ENCODE data around the gene PHACTR3.

PHACTR3 gene

GRCh38 chr20:59678288-59678687, 73.9 kb downstream of the PHACTR3 start:
- Histone ChIP-seq H3K27ac (ENCODE audit: low read depth, low read length) (no peak overlapping the region), H3K9me3 (ENCODE audit: insufficient read depth, low read depth, low read length) (peaks cover 77% of the 10 kb centered on the region), H3K4me1 (ENCODE audit: insufficient read depth, low read length) (no peaks in the 10 kb centered on the region), H3K4me3 (ENCODE audit: low read length) (no peak overlapping the region), H3K36me3 (ENCODE audit: insufficient read depth, low read length) (no peaks in the 10 kb centered on the region), H3K27me3 (ENCODE audit: insufficient read depth, low read length) (no peaks in the 10 kb centered on the region), H3K9ac (ENCODE audit: low read depth, low read length) (no peak overlapping the region)
- WGBS, result 78% methylated on average over 6 of the region's 9 CpGs

- no peak overlapping the region for H3K9ac ChIP-seq (ENCODE audit: low read depth, low read length)
- H3K36me3 ChIP-seq (ENCODE audit: insufficient read depth, low read length), result no peaks in the 10 kb centered on the region
- H3K27me3 ChIP-seq (ENCODE audit: insufficient read depth, low read length), result no peaks in the 10 kb centered on the region
- WGBS, result 82% methylated on average over 8 of the region's 8 CpGs
- no peak overlapping the region for H3K27ac ChIP-seq (ENCODE audit: low read depth, low read length)
- H3K4me3 ChIP-seq (ENCODE audit: low read length), result no peak overlapping the region
- H3K9me3 ChIP-seq (ENCODE audit: insufficient read depth, low read depth, low read length), result peaks cover 76% of the 10 kb centered on the region
- no peaks in the 10 kb centered on the region for H3K4me1 ChIP-seq (ENCODE audit: insufficient read depth, low read length)
Observed at GRCh38 chr20:59678951-59679350, 74.6 kb downstream of the PHACTR3 start.

GRCh38 chr20:59680148-59680650, 75.9 kb downstream of the PHACTR3 start:
- Histone ChIP-seq H3K27me3 (ENCODE audit: insufficient read depth, low read length) (no peaks in the 10 kb centered on the region), H3K27ac (ENCODE audit: low read depth, low read length) (no peak overlapping the region), H3K9ac (ENCODE audit: low read depth, low read length) (no peak overlapping the region), H3K36me3 (ENCODE audit: insufficient read depth, low read length) (no peaks in the 10 kb centered on the region), H3K4me3 (ENCODE audit: low read length) (no peak overlapping the region), H3K4me1 (ENCODE audit: insufficient read depth, low read length) (no peaks in the 10 kb centered on the region), H3K9me3 (ENCODE audit: insufficient read depth, low read depth, low read length) (peaks cover 82% of the 10 kb centered on the region)
- WGBS, result 82% methylated on average over 7 of the region's 9 CpGs

GRCh38 chr20:59680852-59681251, 76.5 kb downstream of the PHACTR3 start:
- Histone ChIP-seq H3K9me3 (ENCODE audit: insufficient read depth, low read depth, low read length) (peaks cover 82% of the 10 kb centered on the region), H3K27me3 (ENCODE audit: insufficient read depth, low read length) (no peaks in the 10 kb centered on the region), H3K4me1 (ENCODE audit: insufficient read depth, low read length) (no peaks in the 10 kb centered on the region), H3K36me3 (ENCODE audit: insufficient read depth, low read length) (no peaks in the 10 kb centered on the region), H3K9ac (ENCODE audit: low read depth, low read length) (no peak overlapping the region), H3K4me3 (ENCODE audit: low read length) (no peak overlapping the region), H3K27ac (ENCODE audit: low read depth, low read length) (no peak overlapping the region)
- 85% methylated on average over 1 of the region's 1 CpG for WGBS

GRCh38 chr20:59682603-59683002, 78.3 kb downstream of the PHACTR3 start:
- Histone ChIP-seq H3K9ac (ENCODE audit: low read depth, low read length) (no peak overlapping the region), H3K9me3 (ENCODE audit: insufficient read depth, low read depth, low read length) (peaks cover 84% of the 10 kb centered on the region), H3K27me3 (ENCODE audit: insufficient read depth, low read length) (no peaks in the 10 kb centered on the region), H3K27ac (ENCODE audit: low read depth, low read length) (no peak overlapping the region), H3K4me1 (ENCODE audit: insufficient read depth, low read length) (no peaks in the 10 kb centered on the region), H3K4me3 (ENCODE audit: low read length) (no peak overlapping the region), H3K36me3 (ENCODE audit: insufficient read depth, low read length) (no peaks in the 10 kb centered on the region)
- WGBS, result 88% methylated on average over 10 of the region's 10 CpGs

- 93% methylated on average over 7 of the region's 7 CpGs for WGBS
- Histone ChIP-seq H3K27me3 (ENCODE audit: insufficient read depth, low read length) (no peaks in the 10 kb centered on the region), H3K4me1 (ENCODE audit: insufficient read depth, low read length) (no peaks in the 10 kb centered on the region), H3K9me3 (ENCODE audit: insufficient read depth, low read depth, low read length) (peaks cover 84% of the 10 kb centered on the region), H3K36me3 (ENCODE audit: insufficient read depth, low read length) (no peaks in the 10 kb centered on the region), H3K4me3 (ENCODE audit: low read length) (no peak overlapping the region), H3K27ac (ENCODE audit: low read depth, low read length) (no peak overlapping the region), H3K9ac (ENCODE audit: low read depth, low read length) (no peak overlapping the region)
Observed at GRCh38 chr20:59683181-59683580, 78.8 kb downstream of the PHACTR3 start.

GRCh38 chr20:59684685-59685242, 80.4 kb downstream of the PHACTR3 start:
- Histone ChIP-seq H3K27me3 (ENCODE audit: insufficient read depth, low read length) (no peaks in the 10 kb centered on the region), H3K36me3 (ENCODE audit: insufficient read depth, low read length) (no peaks in the 10 kb centered on the region), H3K27ac (ENCODE audit: low read depth, low read length) (no peak overlapping the region), H3K4me1 (ENCODE audit: insufficient read depth, low read length) (no peaks in the 10 kb centered on the region), H3K9me3 (ENCODE audit: insufficient read depth, low read depth, low read length) (peaks cover 86% of the 10 kb centered on the region), H3K4me3 (ENCODE audit: low read length) (no peak overlapping the region), H3K9ac (ENCODE audit: low read depth, low read length) (no peak overlapping the region)
- 78% methylated on average over 9 of the region's 9 CpGs for WGBS

- no peaks in the 10 kb centered on the region for H3K4me1 ChIP-seq (ENCODE audit: insufficient read depth, low read length)
- H3K9ac ChIP-seq (ENCODE audit: low read depth, low read length), result no peak overlapping the region
- 92% methylated on average over 7 of the region's 7 CpGs for WGBS
- peaks cover 87% of the 10 kb centered on the region for H3K9me3 ChIP-seq (ENCODE audit: insufficient read depth, low read depth, low read length)
- no peaks in the 10 kb centered on the region for H3K27me3 ChIP-seq (ENCODE audit: insufficient read depth, low read length)
- H3K4me3 ChIP-seq (ENCODE audit: low read length), result no peak overlapping the region
- H3K27ac ChIP-seq (ENCODE audit: low read depth, low read length), result no peak overlapping the region
- no peaks in the 10 kb centered on the region for H3K36me3 ChIP-seq (ENCODE audit: insufficient read depth, low read length)
Observed at GRCh38 chr20:59686404-59687346, 82.3 kb downstream of the PHACTR3 start.

GRCh38 chr20:59688356-59688755, 84.0 kb downstream of the PHACTR3 start:
- H3K4me1 ChIP-seq (ENCODE audit: insufficient read depth, low read length), result no peaks in the 10 kb centered on the region
- H3K4me3 ChIP-seq (ENCODE audit: low read length), result no peak overlapping the region
- no peaks in the 10 kb centered on the region for H3K36me3 ChIP-seq (ENCODE audit: insufficient read depth, low read length)
- WGBS, result 93% methylated on average over 3 of the region's 3 CpGs
- no peak overlapping the region for H3K27ac ChIP-seq (ENCODE audit: low read depth, low read length)
- H3K9ac ChIP-seq (ENCODE audit: low read depth, low read length), result no peak overlapping the region
- H3K9me3 ChIP-seq (ENCODE audit: insufficient read depth, low read depth, low read length), result peaks cover 93% of the 10 kb centered on the region
- no peaks in the 10 kb centered on the region for H3K27me3 ChIP-seq (ENCODE audit: insufficient read depth, low read length)

GRCh38 chr20:59688999-59689398, 84.7 kb downstream of the PHACTR3 start:
- Histone ChIP-seq H3K9ac (ENCODE audit: low read depth, low read length) (no peak overlapping the region), H3K36me3 (ENCODE audit: insufficient read depth, low read length) (no peaks in the 10 kb centered on the region), H3K27me3 (ENCODE audit: insufficient read depth, low read length) (no peaks in the 10 kb centered on the region), H3K27ac (ENCODE audit: low read depth, low read length) (no peak overlapping the region), H3K9me3 (ENCODE audit: insufficient read depth, low read depth, low read length) (peaks cover 95% of the 10 kb centered on the region), H3K4me3 (ENCODE audit: low read length) (no peak overlapping the region), H3K4me1 (ENCODE audit: insufficient read depth, low read length) (no peaks in the 10 kb centered on the region)
- WGBS, result 67% methylated on average over 7 of the region's 7 CpGs

GRCh38 chr20:59690101-59690500, 85.8 kb downstream of the PHACTR3 start:
- Histone ChIP-seq H3K4me3 (ENCODE audit: low read length) (no peak overlapping the region), H3K4me1 (ENCODE audit: insufficient read depth, low read length) (no peaks in the 10 kb centered on the region), H3K27me3 (ENCODE audit: insufficient read depth, low read length) (no peaks in the 10 kb centered on the region), H3K27ac (ENCODE audit: low read depth, low read length) (no peak overlapping the region), H3K9me3 (ENCODE audit: insufficient read depth, low read depth, low read length) (peaks cover 97% of the 10 kb centered on the region), H3K36me3 (ENCODE audit: insufficient read depth, low read length) (no peaks in the 10 kb centered on the region), H3K9ac (ENCODE audit: low read depth, low read length) (no peak overlapping the region)
- WGBS, result 86% methylated on average over 4 of the region's 4 CpGs
